ENCODE data around the gene DYNLL2.
"Not testable (repeated sequence)": the region's sequence is repeated elsewhere in the genome, so short reads cannot be mapped to it uniquely, and the experiment has no call there.

The DYNLL2 gene

GRCh38 chr17:58073266-58073665 is 10.0 kb upstream of the DYNLL2 start:
- not testable (repeated sequence) for DNase-seq

GRCh38 chr17:58074406-58074805 is 8.8 kb upstream of the DYNLL2 start:
- DNase-seq: not testable (repeated sequence)

GRCh38 chr17:58079300-58080033 is 3.8 kb upstream of the DYNLL2 start:
- no peak for DNase-seq

- no peak for DNase-seq
Measured at GRCh38 chr17:58081646-58082340, 1.4 kb upstream of the DYNLL2 start.

GRCh38 chr17:58082341-58082869 is 814 bp upstream of the DYNLL2 start:
- no peak for DNase-seq

- DNase-seq: peak; percentile 68 to 71
Measured at GRCh38 chr17:58083491-58084316, 485 bp downstream of the DYNLL2 start.

- DNase-seq: peak; percentile 46 to 68
Measured at GRCh38 chr17:58084317-58084981, 1.2 kb downstream of the DYNLL2 start.

- no peak for DNase-seq
Measured at GRCh38 chr17:58085039-58085715, 2.0 kb downstream of the DYNLL2 start.

- no peak for DNase-seq
Measured at GRCh38 chr17:58086953-58087352, 3.7 kb downstream of the DYNLL2 start.

- no peak for DNase-seq
Measured at GRCh38 chr17:58088624-58089023, 5.4 kb downstream of the DYNLL2 start.

GRCh38 chr17:58089111-58089510 is 5.9 kb downstream of the DYNLL2 start:
- no peak for DNase-seq

- DNase-seq: no peak
Measured at GRCh38 chr17:58091024-58091567, 7.9 kb downstream of the DYNLL2 start.

GRCh38 chr17:58092101-58092796 is 9.0 kb downstream of the DYNLL2 start:
- no peak for DNase-seq

- no peak for DNase-seq
Measured at GRCh38 chr17:58092797-58093385, 9.7 kb downstream of the DYNLL2 start.

GRCh38 chr17:58094118-58094517 is 10.9 kb downstream of the DYNLL2 start:
- no peak for DNase-seq

GRCh38 chr17:58096892-58097291 is 13.7 kb downstream of the DYNLL2 start:
- no peak for DNase-seq

- no peak for DNase-seq
Measured at GRCh38 chr17:58097384-58098088, 14.3 kb downstream of the DYNLL2 start.

- DNase-seq: no peak
Measured at GRCh38 chr17:58100506-58100905, 17.3 kb downstream of the DYNLL2 start.

- DNase-seq: not testable (repeated sequence)
Measured at GRCh38 chr17:58101898-58102297, 18.7 kb downstream of the DYNLL2 start.

- DNase-seq: no peak
Measured at GRCh38 chr17:58105093-58105492, 21.9 kb downstream of the DYNLL2 start.
